HepG2 (cell line): ENCODE data around the gene RNU4-1. TPM values are rescaled to one million over a fixed set of nuclear protein-coding genes. Genes with fewer than 3 reads are reported as not detected.
A peak's percentile ranks its signal among the peaks of the same experiment; 100 is the strongest.

Source experiments
- FOSL2 ChIP-seq: sonication (generic); formaldehyde crosslinking; IDR thresholded peaks from 2 replicates; pipeline ENCODE4 v1.4.0; 2020; ENCODE audit warnings: missing genetic modification reagents
- LCORL ChIP-seq, 2 experiments: fragments of 450-650 bp in 1 of 2; sonication (generic) in 1 of 2; formaldehyde crosslinking in 1 of 2; IDR thresholded peaks; 2 replicates each; pipeline versions ENCODE4 v1.5.0 to v1.6.1; 2017 to 2020; ENCODE audit warnings: antibody characterized with exemption in 1 of 2, missing genetic modification reagents in 1 of 2
- NCOA1 ChIP-seq: sonication (generic); formaldehyde crosslinking; IDR thresholded peaks from 2 replicates; pipeline ENCODE4 v1.9.0; 2021; ENCODE audit warnings: missing genetic modification reagents
- SALL1 ChIP-seq: sonication (generic); formaldehyde crosslinking; IDR thresholded peaks from 2 replicates; pipeline ENCODE4 v1.8.0; 2022; ENCODE audit warnings: mild to moderate bottlenecking, missing genetic modification reagents
- SKI ChIP-seq: fragments of 450-650 bp; IDR thresholded peaks from one replicate; pipeline ENCODE4 v1.6.1; 2018; ENCODE audit warnings: mild to moderate bottlenecking; ENCODE audit not compliant: partially characterized antibody
- ZKSCAN1 ChIP-seq: fragments of 150-350 bp; IDR thresholded peaks from 2 replicates; pipeline ENCODE4 v1.6.1; 2014; ENCODE audit warnings: low read length
- ZNF121 ChIP-seq: sonication (generic); formaldehyde crosslinking; IDR thresholded peaks from 2 replicates; pipeline ENCODE4 v1.5.0; 2020; ENCODE audit warnings: mild to moderate bottlenecking, missing genetic modification reagents
- ZNF383 ChIP-seq: sonication (generic); formaldehyde crosslinking; IDR thresholded peaks from 2 replicates; pipeline ENCODE4 v1.4.0; 2020; ENCODE audit warnings: missing genetic modification reagents, mild to moderate bottlenecking, borderline replicate concordance
- polyA plus RNA-seq, 8 experiments: library from polyadenylated mRNA; depleted of rRNA in 3 of 8; stranded (reverse) in 7 of 8; unstranded in 1 of 8; fragments of >200 nt; fragmentation: Illumina TruSeq in 4 of 8; extraction: Trizol in 4 of 8; gene quantifications; 2 replicates each; pipeline versions ENCODE4 v1.2.1 to v1.2.3, GENCODE V29; 2011 to 2016; ENCODE audit warnings: low read depth in 4 of 8, missing spikeins in 1 of 8, mixed read lengths in 1 of 8; ENCODE audit not compliant: insufficient read depth in 1 of 8
- total RNA-seq, 5 experiments: library from RNA; depleted of rRNA; stranded (reverse); fragments of >200 nt; fragmentation: Illumina TruSeq; extraction: Trizol; gene quantifications; 2 replicates each; pipeline ENCODE4 v1.2.3, GENCODE V29; 2016; ENCODE audit warnings: low read depth in 1 of 5
- TF ChIP-seq, protein P1 (sequence below): sonication (generic); formaldehyde crosslinking; IDR thresholded peaks from 2 replicates; pipeline ENCODE4 v1.5.1; 2020; ENCODE audit warnings: missing genetic modification reagents, mild to moderate bottlenecking, borderline replicate concordance
- TF ChIP-seq, protein P2 (sequence below): sonication (generic); formaldehyde crosslinking; conservative IDR thresholded peaks from 2 replicates; pipeline ENCODE4 v1.8.0; 2022; ENCODE audit warnings: mild to moderate bottlenecking, moderate library complexity, missing genetic modification reagents

RNU4-1 gene
- total and polyA plus RNA-seq, 2 of the 13 experiments (the other 11 are each of a cell fraction or from before 2014, with no cell fraction given) = 7,407 TPM; not detected in 1

DNA sequence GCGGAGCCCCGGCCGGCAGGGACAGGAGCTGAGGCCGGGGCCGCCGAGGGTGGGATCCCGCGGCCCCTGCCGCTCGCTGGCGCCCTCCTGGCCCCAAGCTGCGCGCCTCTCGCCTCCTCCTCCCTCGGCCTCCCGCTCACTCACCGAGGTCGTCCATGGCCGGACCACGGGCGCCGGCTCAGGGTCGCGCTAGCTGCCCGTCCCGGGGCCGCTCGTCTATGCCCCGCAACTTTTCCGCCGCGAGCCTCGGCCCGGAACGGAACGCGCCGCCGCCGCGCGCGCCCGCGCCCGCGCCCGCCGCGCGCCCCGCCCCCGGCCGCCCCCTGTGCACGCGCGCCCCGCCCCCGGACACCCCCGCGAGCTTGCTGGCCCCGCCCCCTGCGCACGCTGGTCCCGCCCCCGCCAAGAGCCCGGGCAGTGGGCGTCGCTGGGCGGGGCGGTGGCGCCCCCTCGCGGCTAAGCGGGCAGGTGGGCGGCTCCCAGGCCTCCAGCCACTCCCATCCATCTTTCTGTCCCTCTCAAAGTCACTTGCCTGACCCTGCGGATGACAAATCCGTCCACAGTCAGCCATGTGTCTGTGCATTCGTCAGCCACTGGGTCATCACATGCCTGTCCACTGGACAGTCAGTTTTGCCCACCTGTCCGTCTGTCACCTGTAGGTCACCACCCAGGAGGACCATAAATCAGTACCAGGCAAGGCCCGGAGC is 27.4 kb downstream of the RNU4-1 start, which contains the start of gene PXN (continued):
- TF ChIP-seq LCORL (IDR thresholded peaks at IDR 0.05) (no peak), LCORL (CRISPR knock-in tag; IDR thresholded peaks at IDR 0.05) (peak; percentile 67; the same call in 1 of the 2 replicates), ZKSCAN1 (no peak), ZNF121 (CRISPR knock-in tag) (no peak), SALL1 (CRISPR knock-in tag) (peak; percentile 70), FOSL2 (peak; percentile 84), SKI (peak; percentile 22), NCOA1 (CRISPR knock-in tag) (no peak), ZNF383 (CRISPR knock-in tag) (no peak)
- TF ChIP-seq, protein P1, sequence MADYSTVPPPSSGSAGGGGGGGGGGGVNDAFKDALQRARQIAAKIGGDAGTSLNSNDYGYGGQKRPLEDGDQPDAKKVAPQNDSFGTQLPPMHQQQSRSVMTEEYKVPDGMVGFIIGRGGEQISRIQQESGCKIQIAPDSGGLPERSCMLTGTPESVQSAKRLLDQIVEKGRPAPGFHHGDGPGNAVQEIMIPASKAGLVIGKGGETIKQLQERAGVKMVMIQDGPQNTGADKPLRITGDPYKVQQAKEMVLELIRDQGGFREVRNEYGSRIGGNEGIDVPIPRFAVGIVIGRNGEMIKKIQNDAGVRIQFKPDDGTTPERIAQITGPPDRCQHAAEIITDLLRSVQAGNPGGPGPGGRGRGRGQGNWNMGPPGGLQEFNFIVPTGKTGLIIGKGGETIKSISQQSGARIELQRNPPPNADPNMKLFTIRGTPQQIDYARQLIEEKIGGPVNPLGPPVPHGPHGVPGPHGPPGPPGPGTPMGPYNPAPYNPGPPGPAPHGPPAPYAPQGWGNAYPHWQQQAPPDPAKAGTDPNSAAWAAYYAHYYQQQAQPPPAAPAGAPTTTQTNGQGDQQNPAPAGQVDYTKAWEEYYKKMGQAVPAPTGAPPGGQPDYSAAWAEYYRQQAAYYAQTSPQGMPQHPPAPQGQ (CRISPR knock-in tag) = no peak
- TF ChIP-seq, protein P2, sequence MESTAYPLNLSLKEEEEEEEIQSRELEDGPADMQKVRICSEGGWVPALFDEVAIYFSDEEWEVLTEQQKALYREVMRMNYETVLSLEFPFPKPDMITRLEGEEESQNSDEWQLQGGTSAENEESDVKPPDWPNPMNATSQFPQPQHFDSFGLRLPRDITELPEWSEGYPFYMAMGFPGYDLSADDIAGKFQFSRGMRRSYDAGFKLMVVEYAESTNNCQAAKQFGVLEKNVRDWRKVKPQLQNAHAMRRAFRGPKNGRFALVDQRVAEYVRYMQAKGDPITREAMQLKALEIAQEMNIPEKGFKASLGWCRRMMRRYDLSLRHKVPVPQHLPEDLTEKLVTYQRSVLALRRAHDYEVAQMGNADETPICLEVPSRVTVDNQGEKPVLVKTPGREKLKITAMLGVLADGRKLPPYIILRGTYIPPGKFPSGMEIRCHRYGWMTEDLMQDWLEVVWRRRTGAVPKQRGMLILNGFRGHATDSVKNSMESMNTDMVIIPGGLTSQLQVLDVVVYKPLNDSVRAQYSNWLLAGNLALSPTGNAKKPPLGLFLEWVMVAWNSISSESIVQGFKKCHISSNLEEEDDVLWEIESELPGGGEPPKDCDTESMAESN (CRISPR knock-in tag) = 0 out of 2 replicates have a peak, but pooled peaks have one; percentile 49
- TF ChIP-seq, all 625 proteins: peak for 130
